MM.1S (cell line): Measurements from ENCODE around the gene FOXI1.

ENCODE experiments used
- DNase-seq: peaks from one replicate; pipeline ENCODE4 v3.0.0-alpha.2; 2015
- H2AFZ ChIP-seq: fragments of 300-600 bp; sonication (generic); 2 replicates; pipeline ENCODE4 v1.6.0; 2016; ENCODE audit warnings: antibody characterized with exemption, low read length
- H3F3A ChIP-seq: fragments of 300-600 bp; sonication (generic); 2 replicates; pipeline ENCODE4 v1.6.1; 2016; ENCODE audit warnings: mild to moderate bottlenecking, antibody characterized with exemption, low read length, moderate library complexity, mixed read lengths; ENCODE audit not compliant: insufficient read depth
- H3K27ac ChIP-seq: fragments of 300-600 bp; sonication (generic); 2 replicates; pipeline ENCODE4 v1.5.1; 2016; ENCODE audit warnings: mild to moderate bottlenecking, low read length
- H3K27me3 ChIP-seq: fragments of 300-600 bp; sonication (generic); replicated peaks from 2 replicates; pipeline ENCODE4 v1.6.0; 2016; ENCODE audit warnings: low read length; ENCODE audit not compliant: insufficient read depth
- H3K36me3 ChIP-seq: fragments of 300-600 bp; sonication (generic); replicated peaks from 2 replicates; pipeline ENCODE4 v1.6.1; 2016; ENCODE audit warnings: mild to moderate bottlenecking, low read length, mixed read lengths; ENCODE audit not compliant: insufficient read depth
- H3K4me1 ChIP-seq: fragments of 300-600 bp; sonication (generic); 2 replicates; pipeline ENCODE4 v1.6.1; 2016; ENCODE audit warnings: low read length, mixed read lengths
- H3K4me2 ChIP-seq: fragments of 300-600 bp; sonication (generic); 2 replicates; pipeline ENCODE4 v1.6.0; 2016; ENCODE audit warnings: low read depth, low read length
- H3K4me3 ChIP-seq: fragments of 300-600 bp; sonication (generic); 2 replicates; pipeline ENCODE4 v1.5.1; 2016; ENCODE audit warnings: low read length, mixed read lengths
- H3K79me2 ChIP-seq: fragments of 300-600 bp; sonication (generic); 2 replicates; pipeline ENCODE4 v1.6.1; 2016; ENCODE audit warnings: mixed run types, low read length, mixed read lengths
- H3K9ac ChIP-seq: fragments of 300-600 bp; sonication (generic); 2 replicates; pipeline ENCODE4 v1.6.1; 2016; ENCODE audit warnings: low read length, mixed read lengths
- H3K9me2 ChIP-seq: fragments of 300-600 bp; sonication (generic); replicated peaks from 2 replicates; pipeline ENCODE4 v1.6.1; 2016; ENCODE audit warnings: mild to moderate bottlenecking, low read length, mixed read lengths; ENCODE audit not compliant: insufficient read depth
- H3K9me3 ChIP-seq: fragments of 300-600 bp; sonication (generic); replicated peaks from 2 replicates; pipeline ENCODE4 v1.6.1; 2016; ENCODE audit warnings: mild to moderate bottlenecking, low read length, mixed read lengths; ENCODE audit not compliant: insufficient read depth
- H4K20me1 ChIP-seq: fragments of 300-600 bp; sonication (generic); 2 replicates; pipeline ENCODE4 v1.6.1; 2016; ENCODE audit warnings: mild to moderate bottlenecking, low read length, moderate library complexity, mixed read lengths; ENCODE audit not compliant: insufficient read depth
- EZH2 ChIP-seq: fragments of 300-600 bp; sonication (generic); optimal IDR thresholded peaks from 2 replicates; pipeline ENCODE3; 2017; ENCODE audit warnings: low read depth, mild to moderate bottlenecking, antibody characterized with exemption, low read length, mixed read lengths
- EZH2phosphoT487 ChIP-seq: fragments of 300-600 bp; sonication (generic); IDR thresholded peaks from 2 replicates; pipeline ENCODE4 v1.6.1; 2018; ENCODE audit warnings: antibody characterized with exemption, low read length
- TF ChIP-seq, protein P1 (sequence below): fragments of 300-600 bp; sonication (generic); IDR thresholded peaks from 2 replicates; pipeline ENCODE4 v1.5.1; 2016; ENCODE audit warnings: antibody characterized with exemption, low read length, mixed read lengths

FOXI1 gene

GRCh38 chr5:170108266-170108785 is 2.6 kb downstream of the FOXI1 start:
- no peak overlapping the region for H3K4me3 ChIP-seq
- no peaks in the 10 kb centered on the region for H3F3A ChIP-seq
- no peaks in the 10 kb centered on the region for H4K20me1 ChIP-seq
- no peaks in the 10 kb centered on the region for H3K36me3 ChIP-seq
- TF ChIP-seq EZH2: no peak
- no peak for TF ChIP-seq EZH2phosphoT487
- TF ChIP-seq, protein P1, sequence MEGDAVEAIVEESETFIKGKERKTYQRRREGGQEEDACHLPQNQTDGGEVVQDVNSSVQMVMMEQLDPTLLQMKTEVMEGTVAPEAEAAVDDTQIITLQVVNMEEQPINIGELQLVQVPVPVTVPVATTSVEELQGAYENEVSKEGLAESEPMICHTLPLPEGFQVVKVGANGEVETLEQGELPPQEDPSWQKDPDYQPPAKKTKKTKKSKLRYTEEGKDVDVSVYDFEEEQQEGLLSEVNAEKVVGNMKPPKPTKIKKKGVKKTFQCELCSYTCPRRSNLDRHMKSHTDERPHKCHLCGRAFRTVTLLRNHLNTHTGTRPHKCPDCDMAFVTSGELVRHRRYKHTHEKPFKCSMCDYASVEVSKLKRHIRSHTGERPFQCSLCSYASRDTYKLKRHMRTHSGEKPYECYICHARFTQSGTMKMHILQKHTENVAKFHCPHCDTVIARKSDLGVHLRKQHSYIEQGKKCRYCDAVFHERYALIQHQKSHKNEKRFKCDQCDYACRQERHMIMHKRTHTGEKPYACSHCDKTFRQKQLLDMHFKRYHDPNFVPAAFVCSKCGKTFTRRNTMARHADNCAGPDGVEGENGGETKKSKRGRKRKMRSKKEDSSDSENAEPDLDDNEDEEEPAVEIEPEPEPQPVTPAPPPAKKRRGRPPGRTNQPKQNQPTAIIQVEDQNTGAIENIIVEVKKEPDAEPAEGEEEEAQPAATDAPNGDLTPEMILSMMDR: no peak
- no peaks in the 10 kb centered on the region for H3K9me3 ChIP-seq
- H3K4me1 ChIP-seq: no peaks in the 10 kb centered on the region
- H2AFZ ChIP-seq: no peak overlapping the region
- no peaks in the 10 kb centered on the region for H3K27me3 ChIP-seq
- no peak for DNase-seq
- H3K9ac ChIP-seq: no peak overlapping the region
- no peaks in the 10 kb centered on the region for H3K79me2 ChIP-seq
- no peak overlapping the region for H3K27ac ChIP-seq
- no peaks in the 10 kb centered on the region for H3K9me2 ChIP-seq
- H3K4me2 ChIP-seq: no peak overlapping the region

DNA sequence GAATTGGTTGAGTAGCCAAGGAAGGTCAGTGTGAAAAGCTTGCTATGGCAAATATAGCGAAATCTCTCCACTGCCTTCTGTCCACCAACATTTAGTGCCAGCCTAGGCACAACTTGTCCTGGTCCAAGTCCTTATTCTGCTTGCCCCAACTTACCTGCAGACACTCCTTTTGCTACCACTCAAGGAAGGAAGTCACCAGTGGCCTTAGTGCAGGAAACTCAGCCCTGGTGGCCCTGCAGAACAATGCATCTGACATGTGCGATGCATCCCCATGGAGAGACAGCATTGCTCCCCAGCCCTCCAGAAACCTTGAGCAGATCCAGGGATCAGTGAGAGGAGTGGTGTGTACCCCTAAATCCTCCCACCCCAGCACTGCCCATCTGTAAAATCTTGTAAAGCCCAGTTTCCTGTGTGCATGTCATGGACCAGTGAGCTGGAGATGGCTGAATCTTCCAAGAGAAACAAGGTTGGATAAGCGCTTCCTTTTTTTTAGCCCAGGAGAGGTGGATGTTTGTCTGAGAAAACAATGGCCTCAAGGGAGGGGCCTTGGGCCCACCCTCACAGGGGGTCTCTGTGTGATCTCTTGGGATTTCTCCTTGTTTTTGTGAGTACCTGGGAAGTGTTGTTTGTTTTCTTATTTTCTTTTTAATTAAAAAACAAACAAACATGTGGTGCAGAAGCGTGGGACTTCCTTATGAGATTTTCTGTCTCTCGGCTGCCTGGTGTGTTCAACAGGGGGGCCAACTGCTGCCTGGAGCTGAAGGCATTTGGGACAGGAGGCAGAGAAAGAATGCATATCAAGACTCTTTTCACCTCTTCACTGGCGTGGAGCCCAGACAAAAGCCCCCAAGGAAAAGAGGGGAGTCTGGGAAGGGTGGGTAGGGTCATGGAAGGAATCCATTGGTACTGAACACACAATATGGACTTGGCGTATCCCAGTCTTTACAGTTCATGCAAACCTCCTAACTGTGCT is 3.6 kb downstream of the FOXI1 start:
- H3K36me3 ChIP-seq: no peaks in the 10 kb centered on the region
- H3K9ac ChIP-seq: no peak overlapping the region
- H3K4me2 ChIP-seq: no peak overlapping the region
- H3K4me3 ChIP-seq: no peak overlapping the region
- H4K20me1 ChIP-seq: no peaks in the 10 kb centered on the region
- H3K4me1 ChIP-seq: no peaks in the 10 kb centered on the region
- no peak for DNase-seq
- H3K9me2 ChIP-seq: no peaks in the 10 kb centered on the region
- no peaks in the 10 kb centered on the region for H3K9me3 ChIP-seq
- no peaks in the 10 kb centered on the region for H3F3A ChIP-seq
- TF ChIP-seq EZH2 (no peak), EZH2phosphoT487 (no peak)
- TF ChIP-seq, protein P1: no peak
- no peaks in the 10 kb centered on the region for H3K79me2 ChIP-seq
- H2AFZ ChIP-seq: no peak overlapping the region
- H3K27ac ChIP-seq: no peak overlapping the region
- no peaks in the 10 kb centered on the region for H3K27me3 ChIP-seq

- no peak overlapping the region for H3K4me2 ChIP-seq
- H3K9me2 ChIP-seq: no peaks in the 10 kb centered on the region
- no peak overlapping the region for H2AFZ ChIP-seq
- no peaks in the 10 kb centered on the region for H3K9me3 ChIP-seq
- no peaks in the 10 kb centered on the region for H4K20me1 ChIP-seq
- H3K4me3 ChIP-seq: no peak overlapping the region
- TF ChIP-seq EZH2 (no peak), EZH2phosphoT487 (no peak)
- TF ChIP-seq, protein P1: no peak
- no peaks in the 10 kb centered on the region for H3K4me1 ChIP-seq
- no peak for DNase-seq
- H3K79me2 ChIP-seq: no peaks in the 10 kb centered on the region
- H3F3A ChIP-seq: no peaks in the 10 kb centered on the region
- H3K27me3 ChIP-seq: no peaks in the 10 kb centered on the region
- no peak overlapping the region for H3K9ac ChIP-seq
- no peak overlapping the region for H3K27ac ChIP-seq
- no peaks in the 10 kb centered on the region for H3K36me3 ChIP-seq
Observed at GRCh38 chr5:170110403-170111087, 4.8 kb downstream of the FOXI1 start.
